Fibroblast of lung (primary cell): ENCODE results near the gene DOCK3.

ENCODE experiments used
- CTCF ChIP-seq, 2 donors: IDR thresholded peaks in 1 of 2; conservative IDR thresholded peaks in 1 of 2; 1 replicate in 1 of 2; 2 replicates in 1 of 2; pipeline ENCODE4 v1.5.1; 2011 to 2012; ENCODE audit warnings: low read length in 2 of 2, control low read depth in 1 of 2, inconsistent platforms in 1 of 2, low read depth in 1 of 2, mild to moderate bottlenecking in 1 of 2
- EZH2 ChIP-seq: IDR thresholded peaks from 2 replicates; pipeline ENCODE4 v1.5.1; 2012; ENCODE audit warnings: low read length, control low read depth, mild to moderate bottlenecking; ENCODE audit errors: missing control alignments

GRCh38 chr3:50714946-50715345 is 40.2 kb downstream of the DOCK3 start:
- TF ChIP-seq CTCF (conservative IDR thresholded peaks at IDR 0.05 in 1 of 2, IDR thresholded peaks at IDR 0.05 in 1 of 2; ENCODE audit: low read depth in 1 of 2, low read length in 2 of 2) (no peak), EZH2 (no peak)
